H9 (cell line): ENCODE data around the gene SRP72. TPM values are rescaled to one million over a fixed set of nuclear protein-coding genes. Genes with fewer than 3 reads are reported as not detected.

Source experiments
- DNase-seq: peaks from one replicate; pipeline ENCODE4 v3.0.0-alpha.2; 2017
- H2AFZ ChIP-seq: one replicate; pipeline ENCODE4 v1.6.1; 2013; ENCODE audit warnings: mild to moderate bottlenecking, low read length, control low read depth, moderate library complexity
- H2AK5ac ChIP-seq: 2 replicates; pipeline ENCODE4 v1.6.1; 2013; ENCODE audit warnings: low read length, control low read depth, mixed read lengths; ENCODE audit not compliant: insufficient read length
- H2BK120ac ChIP-seq: one replicate; pipeline ENCODE4 v1.6.1; 2013; ENCODE audit warnings: low read depth, mild to moderate bottlenecking, low read length, control low read depth, inconsistent platforms; ENCODE audit not compliant: poor library complexity, severe bottlenecking
- H2BK12ac ChIP-seq: 2 replicates; pipeline ENCODE4 v1.6.1; 2013; ENCODE audit warnings: low read length, control low read depth, mixed read lengths, low read depth; ENCODE audit not compliant: insufficient read length
- H2BK15ac ChIP-seq: 2 replicates; pipeline ENCODE4 v1.6.1; 2013; ENCODE audit warnings: low read depth, low read length, control low read depth
- H2BK20ac ChIP-seq: one replicate; pipeline ENCODE4 v1.6.1; 2013; ENCODE audit warnings: low read depth, mild to moderate bottlenecking, low read length, control low read depth, inconsistent platforms; ENCODE audit not compliant: poor library complexity, severe bottlenecking
- H2BK5ac ChIP-seq: 2 replicates; pipeline ENCODE4 v1.6.1; 2013; ENCODE audit warnings: low read length, control low read depth, mixed read lengths; ENCODE audit not compliant: insufficient read length
- H3K14ac ChIP-seq: 2 replicates; pipeline ENCODE4 v1.6.1; 2013; ENCODE audit warnings: low read length, control low read depth; ENCODE audit not compliant: insufficient read depth
- H3K18ac ChIP-seq: 2 replicates; pipeline ENCODE4 v1.6.1; 2013; ENCODE audit warnings: low read depth, mild to moderate bottlenecking, mixed read lengths, low read length, control low read depth; ENCODE audit not compliant: insufficient read length
- H3K23ac ChIP-seq: 2 replicates; pipeline ENCODE4 v1.6.1; 2013; ENCODE audit warnings: low read length, control low read depth, mixed read lengths, low read depth; ENCODE audit not compliant: insufficient read length
- H3K23me2 ChIP-seq: 2 replicates; pipeline ENCODE4 v1.6.1; 2013; ENCODE audit warnings: low read depth, mild to moderate bottlenecking, mixed read lengths, low read length, control low read depth; ENCODE audit not compliant: insufficient read length, poor library complexity, severe bottlenecking
- H3K27ac ChIP-seq: 2 replicates; pipeline ENCODE4 v1.5.1; 2013; ENCODE audit warnings: low read length, control low read depth, mixed read lengths, low read depth; ENCODE audit not compliant: insufficient read length
- H3K27me3 ChIP-seq: 2 replicates; pipeline ENCODE4 v1.6.1; 2013; ENCODE audit warnings: low read length, control low read depth, inconsistent platforms; ENCODE audit not compliant: insufficient read depth
- H3K4ac ChIP-seq: 2 replicates; pipeline ENCODE4 v1.6.1; 2013; ENCODE audit warnings: low read depth, mild to moderate bottlenecking, control low read depth, inconsistent platforms, low read length, moderate library complexity
- H3K4me1 ChIP-seq: 2 replicates; pipeline ENCODE4 v1.6.1; 2013; ENCODE audit warnings: low read length, control low read depth, inconsistent platforms; ENCODE audit not compliant: insufficient read depth
- H3K4me2 ChIP-seq: 2 replicates; pipeline ENCODE4 v1.6.1; 2013; ENCODE audit warnings: low read length, control low read depth, mixed read lengths; ENCODE audit not compliant: insufficient read length, insufficient read depth
- H3K56ac ChIP-seq: 2 replicates; pipeline ENCODE4 v1.6.1; 2013; ENCODE audit warnings: low read depth, mild to moderate bottlenecking, mixed read lengths, low read length, control low read depth; ENCODE audit not compliant: insufficient read length
- H3K79me1 ChIP-seq: 2 replicates; pipeline ENCODE4 v1.6.1; 2013; ENCODE audit warnings: low read depth, mild to moderate bottlenecking, moderate library complexity, low read length, control low read depth, inconsistent platforms; ENCODE audit not compliant: insufficient read depth, poor library complexity, severe bottlenecking
- H3K79me2 ChIP-seq: 2 replicates; pipeline ENCODE4 v1.6.1; 2013; ENCODE audit warnings: low read length, control low read depth, inconsistent platforms; ENCODE audit not compliant: insufficient read depth
- H3K9ac ChIP-seq: 2 replicates; pipeline ENCODE4 v1.6.1; 2013; ENCODE audit warnings: low read length, control low read depth, mixed read lengths; ENCODE audit not compliant: insufficient read length; ENCODE audit errors: extremely low read depth
- H3K9me3 ChIP-seq: one replicate; pipeline ENCODE4 v1.6.1; 2013; ENCODE audit warnings: low read depth, low read length, inconsistent platforms; ENCODE audit not compliant: control insufficient read depth
- H3T11ph ChIP-seq: one replicate; pipeline ENCODE4 v1.6.1; 2013; ENCODE audit warnings: mild to moderate bottlenecking, low read length, control low read depth, inconsistent platforms
- H4K20me1 ChIP-seq: one replicate; pipeline ENCODE4 v1.6.1; 2013; ENCODE audit not compliant: control insufficient read depth, insufficient read length, insufficient read depth
- H4K5ac ChIP-seq: 2 replicates; pipeline ENCODE4 v1.6.1; 2013; ENCODE audit warnings: low read depth, mild to moderate bottlenecking, mixed read lengths, low read length, control low read depth; ENCODE audit not compliant: insufficient read length
- H4K8ac ChIP-seq: replicated peaks from 2 replicates; pipeline ENCODE4 v1.6.1; 2013; ENCODE audit warnings: low read length, control low read depth, mixed read lengths, low read depth; ENCODE audit not compliant: insufficient read length
- H4K91ac ChIP-seq: 2 replicates; pipeline ENCODE4 v1.6.1; 2013; ENCODE audit warnings: low read depth, mild to moderate bottlenecking, moderate library complexity, mixed read lengths, low read length, control low read depth; ENCODE audit not compliant: insufficient read length
- H3K27ac Mint-ChIP-seq, 3 experiments: 2 replicates in 2 of 3; 3 replicates in 1 of 3; pipeline ENCODE4 v1.8.0; 2020 to 2021; ENCODE audit warnings: mixed read lengths in 3 of 3, mild to moderate bottlenecking in 1 of 3, moderate library complexity in 1 of 3
- H3K27me3 Mint-ChIP-seq: 2 replicates; pipeline ENCODE4 v1.8.0; 2021; ENCODE audit warnings: low read depth, mild to moderate bottlenecking, moderate library complexity, mixed read lengths
- H3K36me3 Mint-ChIP-seq, 3 experiments: 2 replicates in 2 of 3; 3 replicates in 1 of 3; pipeline ENCODE4 v1.8.0; 2020 to 2021; ENCODE audit warnings: low read depth in 3 of 3, mixed read lengths in 3 of 3; ENCODE audit not compliant: insufficient read depth in 1 of 3
- H3K4me1 Mint-ChIP-seq, 2 experiments: 2 replicates each; pipeline ENCODE4 v1.8.0; 2020; ENCODE audit warnings: mixed read lengths in 2 of 2
- H3K4me3 Mint-ChIP-seq, 2 experiments: 2 replicates in 1 of 2; 3 replicates in 1 of 2; pipeline ENCODE4 v1.8.0; 2020 to 2021; ENCODE audit warnings: mild to moderate bottlenecking in 2 of 2, mixed read lengths in 2 of 2, moderate library complexity in 1 of 2
- H3K9me3 Mint-ChIP-seq, 2 experiments: 2 replicates in 1 of 2; 3 replicates in 1 of 2; pipeline ENCODE4 v1.8.0; 2020; ENCODE audit warnings: mild to moderate bottlenecking in 2 of 2, mixed read lengths in 2 of 2, moderate library complexity in 1 of 2
- CTCF ChIP-seq: fragments of 200-600 bp; sonication (generic); conservative IDR thresholded peaks from 3 replicates; pipeline ENCODE4 v1.8.0; 2021; ENCODE audit warnings: antibody characterized with exemption, mild to moderate bottlenecking
- WGBS: extraction: QIAGEN DNeasy Blood & Tissue Kit; methylation state at CpG from one replicate; pipeline ENCODE4 v1.1.7; 2013; ENCODE audit warnings: missing lambda C conversion rate, low lambda C conversion rate, mixed read lengths; ENCODE audit not compliant: insufficient read length; ENCODE audit errors: extremely low coverage; 5-methylcytosine and 5-hydroxymethylcytosine counted together
- total RNA-seq: library from RNA; stranded (reverse); gene quantifications from 2 replicates; pipeline ENCODE4 v1.2.1, GENCODE V29; 2021

Gene SRP72
- total RNA-seq, 1 experiment from 2014 or later, result 141 TPM

DNA sequence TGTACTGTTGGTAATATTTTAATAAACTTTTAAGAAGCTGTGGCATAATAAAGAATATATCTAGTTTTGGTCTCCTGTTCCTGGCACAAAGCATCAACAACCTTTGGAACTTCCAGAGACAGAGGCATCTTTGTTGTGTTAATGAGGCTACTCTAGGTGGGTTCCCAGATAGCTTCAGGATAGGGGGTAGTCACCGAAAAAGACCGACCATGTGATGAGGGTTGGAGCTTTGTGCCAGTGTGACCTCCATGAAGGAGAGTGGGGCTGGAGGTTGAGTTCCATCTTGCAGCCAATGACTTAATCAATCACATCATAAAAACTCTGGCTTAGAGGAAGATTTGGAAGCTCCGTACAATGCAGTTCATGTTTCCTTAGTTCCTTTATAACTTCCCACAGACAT, 41.9 kb upstream of the SRP72 start:
- no peak overlapping the region for H3K4ac ChIP-seq
- no peak overlapping the region for H2AFZ ChIP-seq
- H3K23ac ChIP-seq, result no peak overlapping the region
- H3K9me3 Mint-ChIP-seq, result peaks cover 7 to 8% of the 10 kb centered on the region in 2 experiments; a peak in 3 of 5 replicates
- no peak overlapping the region for H3K56ac ChIP-seq
- no peak overlapping the region for H2BK5ac ChIP-seq
- peak overlapping the region in 1 of 2 experiments; percentile 41; a peak in 2 of 5 replicates for H3K4me3 Mint-ChIP-seq
- peak; percentile 63 for DNase-seq
- no peaks in the 10 kb centered on the region for H4K20me1 ChIP-seq
- H3K14ac ChIP-seq, result no peak overlapping the region
- H3K79me2 ChIP-seq, result peaks cover 54% of the 10 kb centered on the region
- no peak for TF ChIP-seq CTCF
- H3K79me1 ChIP-seq, result peaks cover 3% of the 10 kb centered on the region
- H4K91ac ChIP-seq, result no peak overlapping the region
- H2AK5ac ChIP-seq, result no peak overlapping the region
- H3T11ph ChIP-seq, result no peak overlapping the region
- no peak overlapping the region for H3K18ac ChIP-seq
- H3K23me2 ChIP-seq, result no peaks in the 10 kb centered on the region
- no peak overlapping the region for H2BK15ac ChIP-seq
- H4K5ac ChIP-seq, result no peak overlapping the region
- no peak overlapping the region for H2BK120ac ChIP-seq
- peaks cover 30 to 35% (median 33%) of the 10 kb centered on the region in 3 experiments for H3K36me3 Mint-ChIP-seq
- H3K9ac ChIP-seq, result no peak overlapping the region
- H3K4me1 Mint-ChIP-seq, result peaks cover 23 to 25% of the 10 kb centered on the region in 2 experiments
- no peak overlapping the region for H2BK20ac ChIP-seq
- H3K27ac ChIP-seq, result no peak overlapping the region
- H3K27ac Mint-ChIP-seq, result peak overlapping the region; percentile 33 to 95 (median 91); a peak in 6 of 7 replicates
- H3K4me1 ChIP-seq, result peaks cover 2% of the 10 kb centered on the region; the same call in 1 of the 2 replicates
- no peaks in the 10 kb centered on the region for H3K9me3 ChIP-seq
- no peak overlapping the region for H2BK12ac ChIP-seq
- H3K4me2 ChIP-seq, result peak overlapping the region; percentile 27
- no peaks in the 10 kb centered on the region for H3K27me3 Mint-ChIP-seq
- no peaks in the 10 kb centered on the region for H3K27me3 ChIP-seq
- no CpG with 5 or more reads among the region's 3 CpGs for WGBS
- no peak overlapping the region for H4K8ac ChIP-seq
